SH-SY5Y (cell line): ENCODE results near the gene MAPKAPK2.

ENCODE experiments used
- GATA2 ChIP-seq: IDR thresholded peaks from 2 replicates; pipeline ENCODE4 v1.6.1; 2011; ENCODE audit warnings: mild to moderate bottlenecking, low read depth, low read length
- GATA3 ChIP-seq: IDR thresholded peaks from 2 replicates; pipeline ENCODE4 v1.6.1; 2011; ENCODE audit warnings: low read depth, mild to moderate bottlenecking, low read length, moderate library complexity

GRCh38 chr1:206753141-206753540, 68.4 kb downstream of the MAPKAPK2 start:
- TF ChIP-seq GATA2: no peak
- TF ChIP-seq GATA3: no peak
